Stimulated activated effector memory CD8-positive, alpha-beta T cell treated with anti-CD3 and anti-CD28 coated beads, Interleukin-12 subunit alpha, Interleukin-12 subunit beta, amount 100 ng/mL, for 72 hours (primary cell): ENCODE data around the gene JAM3.

ENCODE experiments used
- ATAC-seq: fragments of 150-1000 bp; cut with Tn5 transposase; 2 replicates; pipeline ENCODE4 v1.10.0; 2021
- DNase-seq, 2 donors: peaks; one replicate each; pipeline ENCODE4 v3.0.0; 2021 to 2022; ENCODE audit warnings: low spot score in 2 of 2
- H3K27ac Mint-ChIP-seq: one replicate; pipeline ENCODE4 v1.8.0; 2022; ENCODE audit warnings: mild to moderate bottlenecking, mixed read lengths
- H3K36me3 Mint-ChIP-seq: one replicate; pipeline ENCODE4 v1.8.0; 2022; ENCODE audit warnings: mild to moderate bottlenecking, mixed read lengths
- H3K4me1 Mint-ChIP-seq: one replicate; pipeline ENCODE4 v1.8.0; 2022; ENCODE audit warnings: mixed read lengths
- H3K4me3 Mint-ChIP-seq: one replicate; pipeline ENCODE4 v1.8.0; 2022; ENCODE audit warnings: mild to moderate bottlenecking, mixed read lengths
- H3K9me3 Mint-ChIP-seq: one replicate; pipeline ENCODE4 v1.8.0; 2022; ENCODE audit warnings: mixed read lengths

Gene JAM3

GRCh38 chr11:134068829-134069425, at the start of gene JAM3:
TSS of gene JAM3 (plus strand) at chr11:134069072. CDS start at chr11:134069084, 12 bp downstream.
- Mint-ChIP-seq H3K27ac (peak within 1 kb of the TSS; percentile 87), H3K4me3 (peak within 1 kb of the TSS; percentile 92), H3K9me3 (no peaks in the 10 kb centered on the region), H3K36me3 (peaks cover 6% of the 10 kb centered on the region), H3K4me1 (peaks cover 17% of the 10 kb centered on the region)
- peak; percentile 96 to 97 for DNase-seq
- ATAC-seq: peak; percentile 97

GRCh38 chr11:134019500-134019899, 49.4 kb upstream of the JAM3 start:
- no peak overlapping the region for H3K27ac Mint-ChIP-seq
- no peak overlapping the region for H3K4me3 Mint-ChIP-seq
- DNase-seq (no peak), ATAC-seq (no peak)
- no peaks in the 10 kb centered on the region for H3K36me3 Mint-ChIP-seq
- H3K4me1 Mint-ChIP-seq: peaks cover 3% of the 10 kb centered on the region
- H3K9me3 Mint-ChIP-seq: no peaks in the 10 kb centered on the region

- Mint-ChIP-seq H3K4me3 (no peak overlapping the region), H3K36me3 (no peaks in the 10 kb centered on the region), H3K9me3 (no peaks in the 10 kb centered on the region), H3K27ac (no peak overlapping the region), H3K4me1 (peaks cover 8% of the 10 kb centered on the region)
- no peak for ATAC-seq
- DNase-seq: no peak
Measured at GRCh38 chr11:134020598-134020997, 48.3 kb upstream of the JAM3 start.

- no peaks in the 10 kb centered on the region for H3K36me3 Mint-ChIP-seq
- no peaks in the 10 kb centered on the region for H3K9me3 Mint-ChIP-seq
- peaks cover 8% of the 10 kb centered on the region for H3K4me1 Mint-ChIP-seq
- DNase-seq (no peak), ATAC-seq (no peak)
- H3K4me3 Mint-ChIP-seq: no peak overlapping the region
- no peak overlapping the region for H3K27ac Mint-ChIP-seq
Measured at GRCh38 chr11:134021326-134021725, 47.5 kb upstream of the JAM3 start.

- H3K9me3 Mint-ChIP-seq: no peaks in the 10 kb centered on the region
- DNase-seq (no peak), ATAC-seq (no peak)
- no peak overlapping the region for H3K4me3 Mint-ChIP-seq
- no peak overlapping the region for H3K27ac Mint-ChIP-seq
- H3K36me3 Mint-ChIP-seq: no peaks in the 10 kb centered on the region
- peaks cover 17% of the 10 kb centered on the region for H3K4me1 Mint-ChIP-seq
Measured at GRCh38 chr11:134022748-134023147, 46.1 kb upstream of the JAM3 start.

- Mint-ChIP-seq H3K27ac (no peak overlapping the region), H3K4me1 (peaks cover 25% of the 10 kb centered on the region), H3K36me3 (no peaks in the 10 kb centered on the region), H3K4me3 (no peak overlapping the region), H3K9me3 (no peaks in the 10 kb centered on the region)
- DNase-seq (no peak), ATAC-seq (peak; percentile 80)
Measured at GRCh38 chr11:134024420-134025081, 44.3 kb upstream of the JAM3 start.

DNA sequence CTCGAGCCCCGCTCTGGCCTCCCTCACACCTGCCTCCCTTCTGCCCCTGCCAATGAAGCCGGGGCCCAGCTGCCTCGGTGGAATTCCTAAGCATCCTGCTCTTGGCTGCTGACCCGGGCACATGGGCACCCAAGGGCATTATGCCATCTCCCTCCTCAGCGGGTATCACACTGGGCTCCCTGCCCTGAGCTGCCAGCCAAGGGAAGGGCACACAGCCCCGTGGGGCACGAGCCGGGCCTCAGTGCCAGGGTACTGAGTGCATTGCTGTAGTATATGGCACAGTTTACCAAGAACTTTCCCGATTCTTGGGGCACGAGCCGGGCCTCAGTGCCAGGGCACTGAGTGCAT, 43.8 kb upstream of the JAM3 start:
- ATAC-seq: no peak
- Mint-ChIP-seq H3K36me3 (no peaks in the 10 kb centered on the region), H3K4me3 (no peak overlapping the region), H3K9me3 (no peaks in the 10 kb centered on the region), H3K27ac (no peak overlapping the region), H3K4me1 (peaks cover 25% of the 10 kb centered on the region)
- no peak for DNase-seq

DNA sequence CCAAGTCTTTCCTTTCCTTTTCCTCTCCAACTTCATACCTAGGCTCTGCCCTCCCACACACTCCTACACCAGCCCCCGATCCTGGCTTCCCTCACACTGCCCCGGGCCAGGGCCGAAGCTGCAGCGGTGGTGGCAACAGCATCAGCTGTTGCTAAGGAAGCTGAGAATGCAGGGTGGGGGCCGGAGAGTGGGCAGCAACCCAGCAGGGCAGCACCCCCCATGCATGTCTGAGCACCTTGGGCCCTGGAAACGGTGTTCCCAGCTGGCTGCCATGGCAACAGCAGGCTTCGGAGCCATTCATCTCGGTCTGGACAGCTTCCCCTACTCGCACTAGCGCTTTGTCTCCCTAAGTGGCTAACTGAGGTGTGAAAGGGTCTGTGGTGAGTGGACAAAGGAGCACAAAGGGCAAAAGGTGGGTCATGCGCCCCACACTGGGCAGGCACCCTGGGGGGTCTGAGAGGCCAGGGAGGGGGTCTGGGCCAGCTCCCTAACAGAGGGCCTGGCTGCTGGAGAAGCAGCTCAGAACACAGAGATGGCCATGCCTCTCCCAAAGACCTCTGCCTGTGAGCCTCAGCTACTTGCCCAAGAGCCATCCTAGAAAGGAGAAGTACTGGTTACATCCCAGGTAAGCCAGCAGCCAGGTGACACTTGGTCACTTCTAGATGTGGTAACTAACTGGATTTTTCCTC, 42.1 kb upstream of the JAM3 start:
- DNase-seq (no peak), ATAC-seq (no peak)
- Mint-ChIP-seq H3K4me1 (peaks cover 28% of the 10 kb centered on the region), H3K27ac (peak overlapping the region; percentile 70), H3K4me3 (no peak overlapping the region), H3K36me3 (no peaks in the 10 kb centered on the region), H3K9me3 (no peaks in the 10 kb centered on the region)

DNA sequence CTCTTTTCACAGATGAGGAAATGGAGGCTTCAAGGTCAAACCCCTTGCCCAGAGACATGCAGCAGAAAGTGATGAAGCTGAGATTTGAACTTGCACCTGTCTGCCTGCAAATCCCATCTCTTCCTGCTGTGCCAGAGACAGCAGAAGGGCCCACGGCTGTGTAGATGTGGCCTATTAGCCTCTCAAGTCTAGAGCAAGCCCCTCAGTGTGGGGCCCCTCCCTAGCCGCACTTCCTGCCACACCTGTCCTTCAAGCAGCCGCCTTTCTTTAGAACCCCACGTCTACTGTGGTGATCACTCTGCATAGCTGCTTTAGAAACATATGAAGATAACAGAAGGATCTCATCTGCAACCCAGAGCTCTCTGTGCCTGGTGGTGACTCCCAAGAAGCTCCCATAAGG, 41.2 kb upstream of the JAM3 start:
- no peaks in the 10 kb centered on the region for H3K36me3 Mint-ChIP-seq
- peak; percentile 26 for ATAC-seq
- peaks cover 35% of the 10 kb centered on the region for H3K4me1 Mint-ChIP-seq
- H3K27ac Mint-ChIP-seq: peak overlapping the region; percentile 70
- no peak for DNase-seq
- no peak overlapping the region for H3K4me3 Mint-ChIP-seq
- H3K9me3 Mint-ChIP-seq: no peaks in the 10 kb centered on the region

GRCh38 chr11:134028368-134028920, 40.4 kb upstream of the JAM3 start:
- no peak overlapping the region for H3K4me3 Mint-ChIP-seq

GRCh38 chr11:134030853-134031252, 38.0 kb upstream of the JAM3 start:
- DNase-seq (no peak), ATAC-seq (no peak)
- no peak overlapping the region for H3K27ac Mint-ChIP-seq
- no peaks in the 10 kb centered on the region for H3K36me3 Mint-ChIP-seq
- no peak overlapping the region for H3K4me3 Mint-ChIP-seq
- H3K9me3 Mint-ChIP-seq: no peaks in the 10 kb centered on the region
- H3K4me1 Mint-ChIP-seq: peaks cover 54% of the 10 kb centered on the region

More at GRCh38 chr11:134028368-134028920, 40.4 kb upstream of the JAM3 start:
- Mint-ChIP-seq H3K36me3 (no peaks in the 10 kb centered on the region), H3K27ac (peak overlapping the region; percentile 70), H3K4me1 (peaks cover 39% of the 10 kb centered on the region), H3K9me3 (no peaks in the 10 kb centered on the region)
- DNase-seq (no peak), ATAC-seq (no peak)

- H3K27ac Mint-ChIP-seq: peak overlapping the region; percentile 20
Measured at GRCh38 chr11:134032043-134032442, 36.8 kb upstream of the JAM3 start.

GRCh38 chr11:134032501-134033091, 36.3 kb upstream of the JAM3 start:
- Mint-ChIP-seq H3K4me3 (no peak overlapping the region), H3K36me3 (peaks cover 6% of the 10 kb centered on the region), H3K27ac (peak overlapping the region; percentile 20), H3K9me3 (no peaks in the 10 kb centered on the region), H3K4me1 (peaks cover 62% of the 10 kb centered on the region)
- no peak for DNase-seq
- ATAC-seq: no peak

More at GRCh38 chr11:134032043-134032442, 36.8 kb upstream of the JAM3 start:
- Mint-ChIP-seq H3K4me1 (peaks cover 62% of the 10 kb centered on the region), H3K9me3 (no peaks in the 10 kb centered on the region), H3K36me3 (peaks cover 5% of the 10 kb centered on the region), H3K4me3 (no peak overlapping the region)
- ATAC-seq (no peak), DNase-seq (no peak)

- Mint-ChIP-seq H3K4me3 (peak overlapping the region; percentile 38), H3K4me1 (peaks cover 59% of the 10 kb centered on the region), H3K27ac (peak overlapping the region; percentile 15), H3K36me3 (peaks cover 6% of the 10 kb centered on the region), H3K9me3 (no peaks in the 10 kb centered on the region)
- DNase-seq (no peak), ATAC-seq (no peak)
Measured at GRCh38 chr11:134033276-134033675, 35.6 kb upstream of the JAM3 start.

GRCh38 chr11:134033696-134034491, 35.0 kb upstream of the JAM3 start:
- peaks cover 55% of the 10 kb centered on the region for H3K4me1 Mint-ChIP-seq
- peaks cover 6% of the 10 kb centered on the region for H3K36me3 Mint-ChIP-seq
- DNase-seq (peak; percentile 21 to 68), ATAC-seq (peak; percentile 86)
- H3K9me3 Mint-ChIP-seq: no peaks in the 10 kb centered on the region
- peak overlapping the region; percentile 38 for H3K4me3 Mint-ChIP-seq
- peak overlapping the region; percentile 15 for H3K27ac Mint-ChIP-seq
